GM12878 (cell line): Measurements from ENCODE around the gene PDZD2.

ENCODE experiments used
- ATF7 ChIP-seq: fragments of 450-650 bp; IDR thresholded peaks from 2 replicates; pipeline ENCODE4 v1.6.1; 2016; ENCODE audit warnings: low read depth, mild to moderate bottlenecking
- CTCF ChIP-seq, 3 experiments: IDR thresholded peaks in 2 of 3; conservative IDR thresholded peaks in 1 of 3; 2 replicates each; pipeline ENCODE4 v1.5.1; 2011; ENCODE audit warnings: low read depth in 3 of 3, low read length in 3 of 3, mild to moderate bottlenecking in 3 of 3, control low read depth in 2 of 3, moderate library complexity in 2 of 3, inconsistent platforms in 1 of 3, mixed read lengths in 1 of 3; ENCODE audit not compliant: control insufficient read depth in 2 of 3, insufficient read depth in 1 of 3; ENCODE audit errors: extremely low read depth in 1 of 3
- EGR1 ChIP-seq, 2 experiments: IDR thresholded peaks; 1 replicate in 1 of 2; 2 replicates in 1 of 2; pipeline ENCODE4 v1.6.1; 2011 to 2012; ENCODE audit warnings: low read depth in 2 of 2, low read length in 2 of 2, borderline replicate concordance in 1 of 2, mild to moderate bottlenecking in 1 of 2, moderate library complexity in 1 of 2
- NFXL1 ChIP-seq: fragments of 450-650 bp; IDR thresholded peaks from 2 replicates; pipeline ENCODE4 v1.6.1; 2017; ENCODE audit warnings: antibody characterized with exemption, mild to moderate bottlenecking, borderline replicate concordance
- PRDM15 ChIP-seq: fragments of 450-650 bp; formaldehyde crosslinking; IDR thresholded peaks from 2 replicates; pipeline ENCODE4 v1.4.0; 2020; ENCODE audit warnings: mild to moderate bottlenecking, moderate library complexity

GRCh38 chr5:31987985-31988710 lies 349.2 kb downstream of the PDZD2 start:
- TF ChIP-seq PRDM15 (CRISPR knock-in tag) (no peak), EGR1 (IDR thresholded peaks at IDR 0.05; ENCODE audit: borderline replicate concordance in 1 of 2, low read depth in 2 of 2, low read length in 2 of 2) (no peak), CTCF (IDR thresholded peaks at IDR 0.05 in 2 of 3, conservative IDR thresholded peaks at IDR 0.05 in 1 of 3; ENCODE audit: control insufficient read depth in 2 of 3, extremely low read depth in 1 of 3, insufficient read depth in 1 of 3, low read depth in 3 of 3, low read length in 3 of 3) (no peak), NFXL1 (no peak), ATF7 (no peak)
